ENCODE data around the gene HMGXB4. TPM values are rescaled to one million over a fixed set of nuclear protein-coding genes. Genes with fewer than 3 reads are reported as not detected.
A peak's percentile ranks its signal among the peaks of the same experiment; 100 is the strongest.

The HMGXB4 gene
- total and polyA plus RNA-seq, 9 of the 15 experiments (the other 6 are each of a cell fraction or from before 2014, with no cell fraction given): 9.9 to 31.4 (median 24.8) TPM

DNA sequence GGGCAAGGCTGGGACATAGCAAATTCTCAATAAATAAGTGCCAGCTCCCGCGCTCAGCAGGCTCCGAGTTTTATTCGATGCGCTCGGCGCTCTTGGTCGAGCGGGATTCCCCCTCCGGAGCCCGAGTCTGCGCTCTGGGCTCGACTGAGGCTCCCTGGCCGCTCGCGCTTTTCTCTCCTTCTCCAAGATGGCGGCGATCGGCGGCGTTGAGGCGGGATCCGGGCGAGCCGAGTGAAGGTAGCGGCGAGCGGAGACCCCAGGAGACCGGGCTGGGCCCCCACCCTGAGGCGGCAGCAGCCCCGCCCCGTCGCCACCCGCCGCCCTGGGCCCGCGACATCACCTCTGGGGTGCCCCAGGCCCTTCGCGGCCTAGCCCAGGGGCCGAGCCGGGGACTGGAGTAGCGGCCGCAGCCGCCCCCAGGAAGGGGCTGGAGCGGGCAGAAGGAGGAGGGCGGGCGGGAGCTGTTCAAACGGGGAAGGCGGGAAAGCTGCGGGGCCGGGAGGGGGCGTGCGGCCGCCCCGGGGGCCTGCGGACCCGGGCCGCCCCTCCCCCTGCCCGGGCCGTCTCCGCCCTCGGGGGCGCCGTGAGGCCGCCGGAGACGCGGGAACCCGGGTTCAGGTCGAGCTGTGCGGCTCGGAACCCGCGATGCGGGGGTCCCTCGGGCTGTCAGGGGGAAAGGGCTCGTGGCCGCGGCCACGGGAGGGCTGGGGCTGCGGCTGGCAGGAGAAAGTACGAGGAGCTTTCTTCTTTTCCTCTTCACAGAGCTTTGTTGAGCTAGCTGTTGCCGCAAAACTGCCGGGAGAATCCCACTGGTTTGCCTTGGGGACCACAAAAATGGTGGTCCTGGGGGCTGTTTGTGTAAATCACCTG, at the start of gene HMGXB4 (continued):
- TF ChIP-seq FOXK2 (conservative IDR thresholded peaks at IDR 0.05 in 1 of 2, IDR thresholded peaks at IDR 0.05 in 1 of 2; ENCODE audit: low read depth in 2 of 2) (peak in 1 of 2 experiments; percentile 64; a peak in 1 of 4 replicates), LEF1 (IDR thresholded peaks at IDR 0.05) (no peak), TEAD1 (CRISPR knock-in tag; IDR thresholded peaks at IDR 0.05) (peak in 1 of 2 experiments; percentile 34; a peak in 1 of 4 replicates), L3MBTL2 (IDR thresholded peaks at IDR 0.05) (peak; percentile 86), NFE2 (IDR thresholded peaks at IDR 0.05; ENCODE audit: low read depth) (no peak), CXXC5 (CRISPR knock-in tag; IDR thresholded peaks at IDR 0.05) (peak; percentile 66), RNF2 (IDR thresholded peaks at IDR 0.05) (0 out of 2 replicates have a peak, but pooled peaks have one; percentile 38), PHF20 (IDR thresholded peaks at IDR 0.05; ENCODE audit: partially characterized antibody) (peak; percentile 79)
- TF ChIP-seq, protein P1, sequence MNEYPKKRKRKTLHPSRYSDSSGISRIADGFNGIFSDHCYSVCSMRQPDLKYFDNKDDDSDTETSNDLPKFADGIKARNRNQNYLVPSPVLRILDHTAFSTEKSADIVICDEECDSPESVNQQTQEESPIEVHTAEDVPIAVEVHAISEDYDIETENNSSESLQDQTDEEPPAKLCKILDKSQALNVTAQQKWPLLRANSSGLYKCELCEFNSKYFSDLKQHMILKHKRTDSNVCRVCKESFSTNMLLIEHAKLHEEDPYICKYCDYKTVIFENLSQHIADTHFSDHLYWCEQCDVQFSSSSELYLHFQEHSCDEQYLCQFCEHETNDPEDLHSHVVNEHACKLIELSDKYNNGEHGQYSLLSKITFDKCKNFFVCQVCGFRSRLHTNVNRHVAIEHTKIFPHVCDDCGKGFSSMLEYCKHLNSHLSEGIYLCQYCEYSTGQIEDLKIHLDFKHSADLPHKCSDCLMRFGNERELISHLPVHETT (CRISPR knock-in tag; conservative IDR thresholded peaks at IDR 0.05 in 1 of 2, IDR thresholded peaks at IDR 0.05 in 1 of 2): peak; percentile 85 to 92; a peak in 3 of 4 replicates
